ENCODE measurements around the gene TTC24.
A peak's percentile ranks its signal among the peaks of the same experiment; 100 is the strongest.
"Not testable (repeated sequence)": the region's sequence is repeated elsewhere in the genome, so short reads cannot be mapped to it uniquely, and the experiment has no call there.

The TTC24 gene

DNA sequence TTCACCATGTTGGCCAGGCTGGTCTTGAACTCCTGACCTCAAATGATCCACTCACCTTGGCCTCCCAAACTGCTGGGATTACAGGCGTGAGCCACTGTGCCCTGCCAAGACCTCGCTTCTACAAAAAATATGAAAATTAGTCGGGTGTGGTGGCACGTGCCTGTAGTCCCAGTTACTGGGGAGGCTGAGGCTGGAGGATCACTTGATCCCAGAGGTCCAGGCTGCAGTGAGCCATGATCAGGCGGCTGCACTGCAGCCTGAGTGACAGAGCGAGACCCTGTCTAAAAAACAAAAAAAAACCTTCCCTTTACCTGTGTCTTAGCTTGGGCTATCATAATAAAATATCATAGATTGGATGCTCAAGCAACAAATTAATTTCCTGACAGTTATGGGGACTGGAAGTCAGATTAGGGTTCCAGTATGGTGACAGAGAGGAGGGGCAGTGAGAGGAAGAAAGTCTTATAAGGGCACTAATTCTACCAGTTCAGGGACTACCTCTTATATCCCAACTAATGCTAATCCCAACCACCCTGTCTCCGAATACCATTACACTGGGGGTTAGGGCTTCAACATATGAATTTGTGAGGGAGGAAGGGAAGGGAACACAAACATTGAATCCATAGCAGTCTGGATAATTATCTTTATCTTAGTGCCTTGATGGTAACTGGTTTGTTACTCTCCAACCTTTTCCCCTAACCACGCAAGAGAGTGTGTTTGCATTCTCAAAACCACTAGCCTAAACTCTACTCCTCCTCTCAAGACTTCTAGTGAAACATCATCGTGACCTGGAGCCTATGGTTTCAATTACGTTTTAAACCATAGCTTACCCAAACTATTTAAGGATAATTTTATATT lies 11.0 kb downstream of the TTC24 start:
- DNase-seq: no peak

DNA sequence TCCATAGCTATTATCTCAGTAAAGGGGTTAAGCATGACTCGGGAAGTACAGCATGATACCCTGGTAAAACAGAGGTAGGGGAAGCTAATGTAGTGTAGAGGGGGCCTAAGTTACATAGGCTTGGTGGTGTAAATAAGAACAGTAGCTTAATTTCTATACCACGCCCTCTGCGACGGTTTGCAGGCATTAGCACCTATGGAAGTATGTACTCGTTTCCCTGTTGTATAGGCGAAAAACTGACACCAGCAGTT lies 11.6 kb downstream of the TTC24 start:
- no peak for DNase-seq

DNA sequence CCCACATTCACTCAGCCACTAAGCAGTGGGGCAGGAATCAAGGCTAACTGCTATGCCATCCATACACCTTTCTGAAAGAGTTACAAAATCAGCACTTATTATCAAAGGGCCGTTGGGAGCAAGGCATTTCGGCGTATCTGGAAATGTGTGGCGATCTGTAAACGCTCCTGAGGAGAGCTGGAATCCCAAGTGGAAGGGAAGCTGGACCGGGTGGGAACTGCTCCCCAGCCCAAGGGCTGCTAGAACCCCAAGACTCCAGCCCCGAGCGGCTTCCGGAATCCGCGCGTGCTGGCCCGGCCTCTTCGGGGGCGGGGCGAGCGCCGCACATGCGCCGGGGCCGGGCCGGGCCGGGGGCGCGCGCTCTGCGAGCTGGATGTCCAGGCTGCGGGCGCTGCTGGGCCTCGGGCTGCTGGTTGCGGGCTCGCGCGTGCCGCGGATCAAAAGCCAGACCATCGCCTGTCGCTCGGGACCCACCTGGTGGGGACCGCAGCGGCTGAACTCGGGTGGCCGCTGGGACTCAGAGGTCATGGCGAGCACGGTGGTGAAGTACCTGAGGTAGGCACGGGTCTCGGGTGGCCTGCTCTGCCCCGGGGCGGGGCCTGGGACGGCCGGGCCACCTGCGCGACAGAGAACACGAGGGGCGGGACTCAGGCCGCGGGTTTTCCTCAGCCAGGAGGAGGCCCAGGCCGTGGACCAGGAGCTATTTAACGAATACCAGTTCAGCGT lies 12.1 kb downstream of the TTC24 start, which contains the start of gene NAXE:
NAXE (plus strand) TSS at position 345 of the 726 bp plus-strand sequence; CDS start at position 374, 29 bp downstream.
- DNase-seq: peak; percentile 49 to 72

DNA sequence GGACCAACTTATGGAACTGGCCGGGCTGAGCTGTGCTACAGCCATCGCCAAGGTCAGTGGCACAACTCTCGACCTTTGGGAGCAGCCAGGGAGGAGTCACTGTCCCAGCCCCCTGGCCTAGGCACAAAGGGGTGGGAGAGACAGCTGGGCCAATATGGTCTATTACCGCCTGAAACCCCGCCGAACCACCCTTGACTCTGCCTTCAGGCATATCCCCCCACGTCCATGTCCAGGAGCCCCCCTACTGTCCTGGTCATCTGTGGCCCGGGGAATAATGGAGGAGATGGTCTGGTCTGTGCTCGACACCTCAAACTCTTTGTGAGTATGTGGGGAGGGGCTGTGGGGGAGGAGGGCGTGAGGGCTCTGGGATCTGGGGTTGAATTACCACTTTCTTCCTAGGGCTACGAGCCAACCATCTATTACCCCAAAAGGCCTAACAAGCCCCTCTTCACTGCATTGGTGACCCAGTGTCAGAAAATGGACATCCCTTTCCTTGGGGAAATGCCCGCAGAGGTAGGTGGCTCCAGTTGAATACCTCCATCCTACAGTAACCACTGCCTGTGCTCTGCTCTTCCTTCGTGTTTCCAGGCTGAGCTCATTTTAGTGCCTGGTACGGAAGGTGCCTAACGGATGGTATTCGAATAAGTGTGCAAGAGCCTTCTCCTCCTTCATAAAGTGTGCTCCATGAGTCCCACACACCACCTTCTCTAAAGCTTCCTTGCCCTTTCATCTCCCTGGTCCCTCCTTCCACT lies 12.8 kb downstream of the TTC24 start:
- DNase-seq: no peak

DNA sequence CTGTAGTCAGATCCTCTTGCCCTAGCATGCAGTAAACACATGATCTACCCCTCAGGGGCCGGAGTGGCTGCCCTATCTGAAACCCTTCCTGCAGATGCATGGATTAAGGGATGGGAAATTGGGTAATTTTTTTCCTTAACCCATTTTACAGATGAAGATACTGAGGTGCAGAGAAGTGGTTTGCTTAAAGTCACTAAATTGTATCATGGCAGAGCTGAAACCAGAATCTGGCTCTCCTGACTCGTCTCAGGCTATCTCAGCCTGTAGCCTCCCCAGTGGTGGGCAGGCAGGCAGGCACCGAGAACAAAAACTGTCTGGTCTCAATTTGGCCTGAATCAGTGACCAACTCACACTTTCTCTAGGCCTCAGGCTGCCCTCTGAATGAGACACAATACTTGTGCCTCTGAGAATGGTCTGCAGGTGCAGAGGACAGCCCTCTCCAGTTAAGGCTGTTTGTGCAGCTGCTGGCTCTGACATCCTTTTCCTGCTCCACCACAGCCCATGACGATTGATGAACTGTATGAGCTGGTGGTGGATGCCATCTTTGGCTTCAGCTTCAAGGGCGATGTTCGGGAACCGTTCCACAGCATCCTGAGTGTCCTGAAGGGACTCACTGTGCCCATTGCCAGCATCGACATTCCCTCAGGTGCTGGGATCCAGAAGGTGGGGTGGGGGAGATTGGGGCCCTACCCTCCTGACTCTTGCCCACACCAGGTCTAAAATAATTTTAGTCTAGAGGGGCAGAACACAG lies 13.6 kb downstream of the TTC24 start:
- DNase-seq: no peak

DNA sequence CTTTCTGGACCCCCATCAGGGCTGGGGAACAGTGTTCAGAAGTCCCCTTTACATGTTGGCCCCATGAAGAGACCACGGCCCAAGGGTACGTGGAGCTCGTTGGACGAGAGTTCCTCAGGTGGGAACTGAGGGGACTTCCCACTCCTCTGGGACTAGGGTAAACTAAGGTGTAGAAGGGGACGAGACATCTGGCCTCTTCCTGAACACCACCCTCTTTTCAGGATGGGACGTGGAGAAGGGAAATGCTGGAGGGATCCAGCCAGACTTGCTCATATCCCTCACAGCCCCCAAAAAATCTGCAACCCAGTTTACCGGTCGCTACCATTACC lies 14.1 kb downstream of the TTC24 start:
- DNase-seq: no peak

DNA sequence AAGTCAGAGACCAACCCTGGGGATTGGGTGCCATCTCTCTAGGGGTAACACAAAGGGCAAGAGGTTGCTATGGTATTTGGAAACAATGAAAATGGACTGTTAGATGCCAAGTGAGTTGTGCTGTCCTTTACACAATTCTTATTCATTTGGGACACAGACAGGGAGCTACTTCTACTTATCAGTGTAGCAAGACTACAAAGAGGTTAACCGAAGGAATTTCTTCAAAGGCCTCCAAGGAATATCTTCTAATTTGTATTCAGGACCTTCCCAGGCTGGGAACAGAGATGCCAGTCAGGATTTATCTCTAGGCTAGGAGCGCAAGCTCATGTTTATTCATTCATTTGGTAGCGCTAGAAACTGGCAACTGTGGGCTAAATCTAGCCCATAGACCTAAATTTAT lies 14.7 kb downstream of the TTC24 start:
- no peak for DNase-seq

DNA sequence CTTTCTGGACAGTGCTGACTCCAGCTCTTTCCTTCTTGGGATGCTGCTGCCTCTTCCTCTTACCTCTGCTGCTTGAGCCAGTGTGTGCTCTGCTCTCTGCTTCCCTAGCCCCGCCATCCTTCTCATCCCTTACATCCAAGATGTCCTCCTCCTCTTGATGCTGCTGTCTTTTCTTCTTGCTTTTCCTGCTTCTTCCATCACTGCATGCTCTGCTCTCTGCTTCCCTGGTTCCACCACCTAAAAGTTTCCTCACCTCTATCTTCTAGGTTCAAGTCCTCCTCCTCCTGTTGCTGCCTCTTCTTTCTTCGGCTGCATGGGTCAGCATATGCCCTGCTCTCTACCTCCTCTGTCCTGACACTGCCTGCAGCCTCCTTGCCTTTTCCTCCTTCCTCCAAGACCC lies 15.5 kb downstream of the TTC24 start:
- no peak for DNase-seq

DNA sequence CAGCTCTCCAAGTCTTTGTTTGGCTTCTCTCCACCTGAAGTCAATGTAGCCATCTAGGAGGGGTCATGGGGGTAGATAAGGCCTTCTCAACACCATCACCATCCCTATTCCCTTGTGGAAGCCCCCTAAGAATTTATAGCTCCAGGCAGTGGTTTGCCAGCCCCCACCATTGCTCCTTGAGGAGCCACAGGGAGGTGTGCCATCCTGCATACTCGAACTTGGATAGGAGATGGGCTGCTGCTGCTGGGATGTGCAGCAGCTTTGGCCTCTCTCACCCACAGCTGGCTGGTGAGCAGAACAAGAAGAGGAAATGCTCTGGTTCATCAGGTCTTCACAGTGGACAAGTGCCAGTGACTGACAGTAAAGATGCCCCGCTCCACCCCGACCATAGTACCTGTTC lies 16.9 kb downstream of the TTC24 start:
- no peak for DNase-seq

DNA sequence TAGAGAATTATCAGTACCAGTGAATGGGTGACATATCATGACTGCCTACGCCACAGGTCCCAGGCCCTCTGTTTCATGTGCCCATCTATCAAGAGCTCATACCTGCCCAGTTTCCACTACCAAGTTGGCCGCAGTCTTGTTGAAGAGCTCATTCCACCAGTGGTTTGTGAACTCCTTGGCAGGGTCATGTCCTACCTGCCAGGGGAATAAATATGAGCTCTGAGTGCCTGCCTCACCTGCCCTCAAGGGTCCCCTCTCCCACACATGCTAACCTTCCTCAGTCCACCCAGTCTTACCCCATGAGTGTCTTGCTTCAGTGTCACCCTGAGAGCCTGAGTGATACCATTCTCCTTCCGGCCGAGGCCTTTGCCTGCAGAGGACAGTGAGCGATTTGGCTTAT lies 18.6 kb downstream of the TTC24 start:
- no peak for DNase-seq

DNA sequence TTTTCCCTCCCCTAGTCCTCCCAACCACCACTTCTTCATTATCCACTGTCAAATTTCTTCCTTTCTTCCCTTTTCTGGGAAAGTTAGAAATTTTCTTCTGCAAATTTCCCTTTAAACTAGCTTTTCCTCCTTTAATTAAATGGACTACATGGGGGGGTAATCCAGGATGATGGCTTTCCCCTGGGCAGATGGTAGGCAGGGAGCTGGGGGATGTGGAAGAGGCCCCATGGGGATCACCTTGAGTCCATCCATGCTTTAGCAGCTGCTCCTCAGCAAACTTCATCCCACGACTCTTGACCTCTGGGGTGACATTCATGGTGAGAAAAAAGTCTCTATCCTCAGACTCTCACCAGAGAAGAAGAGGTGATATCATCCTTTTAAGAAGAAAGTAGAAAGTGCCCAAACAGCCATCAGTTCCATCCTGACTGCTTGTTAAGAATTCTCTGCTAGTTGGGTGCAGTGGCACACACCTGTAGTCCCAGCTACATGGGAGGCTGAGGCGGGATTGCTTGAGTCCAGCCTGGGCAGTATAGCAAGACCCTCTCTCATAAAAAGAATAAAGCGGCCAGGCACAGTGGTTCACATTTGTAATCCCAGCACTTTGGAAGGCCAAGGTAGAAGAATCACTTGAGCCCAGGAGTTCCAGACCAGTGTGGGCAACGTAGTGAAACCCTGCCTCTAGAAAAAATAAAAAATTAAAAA lies 19.4 kb downstream of the TTC24 start:
- no peak for DNase-seq

DNA sequence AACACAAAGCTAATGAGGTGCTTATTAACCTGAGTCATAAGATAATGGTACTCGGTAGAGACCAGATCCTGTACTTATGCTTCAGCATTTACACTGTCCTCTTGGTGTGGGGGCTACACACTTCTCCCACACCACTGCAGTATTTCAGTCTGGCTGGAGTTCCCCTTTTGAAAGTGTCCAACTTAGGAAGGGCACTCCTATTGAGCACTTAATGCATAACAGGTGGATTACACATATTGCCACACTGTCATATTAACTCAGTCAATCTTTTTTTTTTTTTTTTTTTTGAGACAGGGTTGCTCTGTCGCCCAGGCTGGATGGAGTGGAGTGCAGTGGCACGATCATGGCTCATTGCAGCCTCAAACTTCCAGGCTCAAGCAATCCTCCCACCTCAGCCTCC lies 20.3 kb downstream of the TTC24 start:
- DNase-seq: no peak

DNA sequence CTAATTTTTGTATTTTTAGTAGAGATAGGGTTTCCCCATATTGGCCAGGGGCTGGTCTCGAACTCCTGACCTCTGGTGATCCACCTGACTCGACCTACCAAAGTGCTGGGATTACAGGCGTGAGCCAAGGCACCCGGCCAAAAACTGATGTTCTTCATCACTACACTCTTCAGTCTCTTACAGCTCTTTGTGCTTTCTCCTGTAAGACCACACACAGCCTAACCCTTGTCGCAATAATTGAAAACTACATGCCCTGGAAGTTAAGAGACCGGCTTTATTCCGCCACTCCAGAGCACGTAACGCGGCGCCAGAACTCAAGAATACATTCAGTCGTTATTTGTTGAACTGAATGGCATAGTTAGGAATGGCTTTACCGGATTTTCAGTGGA lies 21.2 kb downstream of the TTC24 start:
- no peak for DNase-seq

DNA sequence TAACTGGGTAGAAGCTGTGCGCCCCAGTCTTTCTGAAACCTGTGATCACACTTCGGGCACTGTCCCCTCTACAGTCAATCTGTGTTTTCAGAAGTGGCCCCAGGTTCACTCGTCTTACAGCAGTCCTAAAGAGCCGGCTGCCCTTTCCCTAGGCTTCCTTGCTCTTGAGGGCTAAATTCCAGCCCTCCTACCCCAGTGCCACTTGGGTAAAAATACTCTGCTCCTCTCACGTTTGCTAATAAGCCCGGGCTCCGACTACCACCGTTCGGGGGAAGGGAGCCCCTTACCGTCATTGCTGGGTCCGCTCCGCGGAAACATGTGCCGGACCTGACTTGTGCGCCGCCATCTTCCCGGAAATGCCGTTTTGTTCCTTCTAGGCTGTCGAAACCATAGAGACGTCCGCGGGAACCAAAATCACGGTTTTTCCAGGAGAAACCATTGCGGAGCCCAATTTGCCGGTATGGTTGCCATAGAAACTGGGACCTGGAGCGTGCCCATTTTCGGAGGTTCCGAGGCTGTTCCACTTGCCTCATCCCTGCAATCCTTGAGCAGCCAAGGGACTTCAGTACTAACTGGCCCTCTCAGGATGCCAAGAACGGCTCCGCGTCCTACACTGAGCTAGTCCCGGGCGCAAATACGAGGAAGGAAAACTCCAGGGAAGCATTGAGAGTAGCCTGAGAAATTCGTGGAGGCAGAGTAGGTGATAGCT lies 21.8 kb downstream of the TTC24 start, which contains the start of gene GPATCH4:
GPATCH4 (minus strand) TSS at position 358 of the 709 bp plus-strand sequence.
- peak; percentile 77 to 88 for DNase-seq

DNA sequence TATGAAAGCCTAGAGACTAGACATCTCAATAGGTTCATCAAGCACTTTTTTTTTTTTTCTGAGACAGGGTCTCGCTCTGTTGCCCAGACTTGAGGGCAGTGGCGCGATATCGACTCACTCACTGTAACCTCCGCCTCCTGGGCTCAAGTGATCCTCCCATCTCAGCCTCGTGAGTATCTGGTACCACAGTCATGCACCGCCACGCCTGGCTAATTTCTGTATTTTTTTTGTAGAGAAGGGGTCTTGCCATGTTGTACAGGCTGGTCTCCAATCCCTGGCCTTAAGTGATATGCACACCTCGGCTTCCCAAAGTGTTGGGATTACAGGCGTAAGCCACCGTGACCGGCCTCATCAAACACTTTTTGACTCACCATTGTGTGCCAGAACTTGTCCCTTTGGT lies 22.4 kb downstream of the TTC24 start:
- no peak for DNase-seq

DNA sequence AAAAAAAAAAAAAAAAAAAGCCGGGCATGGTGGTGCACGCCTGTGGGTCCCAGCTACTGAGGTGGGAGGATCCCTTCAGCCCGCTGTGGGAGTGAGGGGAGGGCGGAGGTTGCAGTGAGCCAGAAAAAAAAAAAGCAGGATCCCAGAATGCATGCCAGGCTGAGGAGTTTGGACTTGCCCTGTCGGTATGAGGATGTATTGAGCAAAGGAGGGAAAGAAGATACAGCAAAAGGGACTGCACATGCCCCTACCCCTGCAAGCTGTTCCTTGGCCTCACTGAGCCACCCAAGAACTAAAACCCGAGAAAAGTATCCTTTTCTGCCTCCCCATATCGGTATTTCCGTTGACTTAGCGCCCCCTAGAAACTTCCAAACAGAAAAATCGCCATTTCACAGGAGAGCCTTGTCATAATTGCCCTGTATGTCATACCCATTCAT lies 23.1 kb downstream of the TTC24 start:
- no peak for DNase-seq

DNA sequence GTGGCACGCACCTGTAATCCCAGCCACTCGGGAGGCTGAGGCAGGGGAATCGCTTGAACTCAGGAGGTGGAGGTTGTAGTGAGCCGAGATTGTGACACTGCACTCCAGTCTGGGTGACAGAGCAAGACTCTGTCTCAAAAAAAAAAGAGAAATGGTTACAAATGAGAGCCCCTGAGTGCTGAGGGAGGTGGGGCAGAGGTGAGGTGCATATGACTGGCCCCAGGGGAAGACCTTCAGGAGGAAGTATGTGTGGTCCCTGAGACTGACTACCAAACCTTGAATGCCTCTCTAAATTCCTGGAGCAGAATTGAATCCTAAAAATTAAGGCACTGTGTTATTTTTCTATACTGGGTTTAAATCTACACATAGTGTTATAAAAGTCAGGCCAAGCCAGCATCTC lies 27.8 kb downstream of the TTC24 start:
- DNase-seq: not testable (repeated sequence)

DNA sequence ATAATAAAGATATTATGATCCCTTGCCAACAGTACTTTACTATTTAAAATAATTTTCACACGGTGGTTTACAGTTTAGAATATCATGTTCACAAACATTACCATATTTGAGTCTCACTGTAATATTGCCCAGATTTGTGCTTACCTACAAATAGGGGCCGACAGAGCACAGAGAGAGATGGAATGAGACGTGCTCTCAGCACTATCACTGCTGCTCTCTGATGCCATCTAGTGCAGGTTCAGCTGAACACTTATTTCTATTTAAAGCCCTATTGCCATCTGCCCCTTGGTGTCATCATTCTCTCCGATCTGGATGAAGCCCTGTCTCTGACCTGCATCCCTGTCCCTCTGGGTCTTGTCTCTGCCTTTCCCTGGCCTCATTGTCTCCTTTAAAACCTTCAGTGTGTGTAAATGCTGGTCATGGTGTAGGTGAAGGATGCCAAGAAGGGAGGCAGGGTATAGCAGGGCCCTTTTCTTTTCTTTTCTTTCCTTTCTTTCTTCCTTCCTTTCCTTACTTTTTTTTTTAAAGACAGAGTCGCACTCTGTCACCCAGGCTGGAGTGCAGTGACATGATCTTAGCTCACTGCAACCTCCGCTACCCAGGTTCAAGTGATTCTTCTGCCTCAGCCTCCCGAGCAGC lies 28.6 kb downstream of the TTC24 start:
- DNase-seq: peak; percentile 64 to 81

DNA sequence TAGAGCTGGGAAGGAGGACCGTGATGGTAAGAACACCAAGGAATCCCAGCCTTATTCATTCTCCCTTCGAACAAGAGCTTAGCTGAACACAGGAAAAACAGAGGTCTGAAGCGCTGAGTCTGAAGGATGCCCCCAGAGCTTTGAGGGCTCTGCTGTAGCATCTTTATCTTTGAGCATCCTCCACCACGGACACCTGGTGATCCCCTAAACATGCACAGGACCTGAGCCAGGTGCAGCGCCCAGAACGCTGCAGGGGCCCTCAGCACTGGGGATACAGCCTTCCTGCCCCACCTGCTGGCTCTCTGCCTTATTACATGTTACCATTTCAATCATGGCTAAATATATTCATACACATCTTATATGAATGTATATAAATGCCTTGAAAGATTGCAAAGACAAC lies 29.5 kb downstream of the TTC24 start:
- DNase-seq: no peak

DNA sequence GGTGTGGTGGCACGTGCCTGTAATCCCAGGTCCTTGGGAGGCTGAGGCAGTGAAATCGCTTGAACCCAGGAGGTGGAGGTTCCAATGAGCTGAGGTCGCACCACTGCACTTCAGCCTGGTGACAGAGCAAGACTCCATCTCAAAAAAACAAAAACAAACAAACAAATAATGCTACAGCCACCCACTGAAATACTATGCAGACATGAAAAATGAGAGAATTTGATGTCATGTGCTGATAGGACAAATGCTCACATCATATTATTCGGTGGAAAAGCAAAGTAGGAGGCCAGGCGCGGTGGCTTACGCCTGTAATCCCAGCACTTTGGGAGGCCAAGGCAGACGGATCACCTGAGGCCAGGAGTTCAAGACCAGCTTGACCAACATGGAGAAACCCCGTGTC lies 30.5 kb downstream of the TTC24 start:
- DNase-seq: not testable (repeated sequence)

DNA sequence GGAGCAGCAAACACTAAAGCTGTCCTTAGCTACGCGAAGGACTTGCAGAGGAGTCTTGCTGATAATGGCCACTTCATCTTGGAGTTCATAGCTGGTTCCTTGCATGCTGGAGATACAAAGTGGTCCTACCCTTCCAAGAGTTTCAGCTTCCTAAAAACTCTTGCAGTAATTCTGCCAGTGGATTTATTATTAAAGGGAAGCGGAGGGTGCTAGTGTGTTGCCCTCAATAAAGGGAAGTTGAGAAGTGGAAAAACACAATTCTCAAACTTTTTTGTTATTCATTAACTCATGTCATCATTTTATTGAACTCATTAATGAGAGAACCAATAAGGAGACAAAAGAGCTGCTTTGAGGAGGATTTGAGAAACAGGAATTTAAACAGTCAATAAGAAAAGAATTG lies 33.1 kb downstream of the TTC24 start:
- DNase-seq: no peak

Data from hippocampal formation (tissue), 2 donors.